Stomach (tissue), 9 donors: ENCODE measurements around the gene SNTA1. TPM values are rescaled to one million over a fixed set of nuclear protein-coding genes. Genes with fewer than 3 reads are reported as not detected.
"Not testable (repeated sequence)": the region's sequence is repeated elsewhere in the genome, so short reads cannot be mapped to it uniquely, and the experiment has no call there.

Experiments used
- DNase-seq, 2 donors: peaks; one replicate each; pipeline versions ENCODE4 v3.0.0 to v3.0.0-alpha.2; 2013 to 2019
- H3K27ac ChIP-seq, 5 donors: fragments of 200-600 bp in 4 of 5; sonication (generic) in 4 of 5; one replicate each; pipeline ENCODE4 v1.5.1; 2013 to 2019; ENCODE audit warnings: mild to moderate bottlenecking in 1 of 5, moderate library complexity in 1 of 5
- H3K27me3 ChIP-seq, 3 donors: fragments of 200-600 bp; sonication (generic); one replicate each; pipeline ENCODE4 v1.5.1; 2017 to 2019; ENCODE audit warnings: mixed run types in 1 of 3
- H3K36me3 ChIP-seq, 4 donors: fragments of 200-600 bp; sonication (generic); 1 replicate in 3 of 4; 2 replicates in 1 of 4; pipeline ENCODE4 v1.5.1; 2016 to 2019
- H3K4me1 ChIP-seq, 4 donors: fragments of 200-600 bp; sonication (generic); one replicate each; pipeline ENCODE4 v1.5.1; 2016 to 2019
- H3K4me3 ChIP-seq, 4 donors: fragments of 200-600 bp; sonication (generic) in 3 of 4; one replicate each; pipeline ENCODE4 v1.5.1; 2016 to 2019; ENCODE audit warnings: mild to moderate bottlenecking in 1 of 4
- H3K9me3 ChIP-seq, 4 donors: fragments of 200-600 bp; sonication (generic); one replicate each; pipeline ENCODE4 v1.5.1; 2016 to 2019
- EP300 ChIP-seq: sonication (generic); formaldehyde crosslinking; IDR thresholded peaks from one replicate; pipeline ENCODE4 v1.6.1; 2017; ENCODE audit warnings: antibody characterized with exemption
- POLR2A ChIP-seq, 4 donors: fragments of 450-650 bp; IDR thresholded peaks; one replicate each; pipeline ENCODE4 v1.6.1; 2016; ENCODE audit warnings: antibody characterized with exemption in 4 of 4, control low read depth in 2 of 4, mild to moderate bottlenecking in 1 of 4, moderate library complexity in 1 of 4
- POLR2AphosphoS5 ChIP-seq, 3 donors: sonication (generic); formaldehyde crosslinking; IDR thresholded peaks; one replicate each; pipeline ENCODE4 v1.6.1; 2016; ENCODE audit warnings: antibody characterized with exemption in 3 of 3
- WGBS, 5 donors: extraction: QIAGEN DNeasy Blood & Tissue Kit in 3 of 5; methylation state at CpG; one replicate each; pipeline versions ENCODE4 v1.1.5 to v1.1.7; 2013 to 2018; 5-methylcytosine and 5-hydroxymethylcytosine counted together
- intact Hi-C: fragments of 100-400 bp; cut with DNase I; formaldehyde crosslinking; loops from one replicate; pipeline ENCODE4 v1.15.1; 2023; ENCODE audit warnings: low total_unique reads
- polyA plus RNA-seq, 3 donors: library from polyadenylated mRNA; stranded (reverse); fragments of 200-250 nt; gene quantifications; one replicate each; pipeline ENCODE4 v1.2.3, GENCODE V29; 2013
- total RNA-seq, 5 donors: library from RNA; depleted of rRNA; stranded (reverse); fragments of >200 nt; gene quantifications; one replicate each; pipeline versions ENCODE4 v1.1.0 to v1.2.3, GENCODE V29; 2014 to 2016
- TF ChIP-seq, protein P1 (sequence below), 7 experiments: fragments of 450-650 bp in 4 of 7; fragments of 200-600 bp in 3 of 7; sonication (generic) in 3 of 7; IDR thresholded peaks; one replicate each; pipeline ENCODE4 v1.5.1; 2016 to 2019; ENCODE audit warnings: antibody characterized with exemption in 7 of 7, control low read depth in 2 of 7, mild to moderate bottlenecking in 1 of 7
- donor health status: healthy with polysubstance abuse.
- donor health status: Bipolar disorder and iron deficiency.
- donor health status: healthy.

The SNTA1 gene
- total and polyA plus RNA-seq, 8 donors: 8.8 to 40.8 (median 22.6) TPM

DNA sequence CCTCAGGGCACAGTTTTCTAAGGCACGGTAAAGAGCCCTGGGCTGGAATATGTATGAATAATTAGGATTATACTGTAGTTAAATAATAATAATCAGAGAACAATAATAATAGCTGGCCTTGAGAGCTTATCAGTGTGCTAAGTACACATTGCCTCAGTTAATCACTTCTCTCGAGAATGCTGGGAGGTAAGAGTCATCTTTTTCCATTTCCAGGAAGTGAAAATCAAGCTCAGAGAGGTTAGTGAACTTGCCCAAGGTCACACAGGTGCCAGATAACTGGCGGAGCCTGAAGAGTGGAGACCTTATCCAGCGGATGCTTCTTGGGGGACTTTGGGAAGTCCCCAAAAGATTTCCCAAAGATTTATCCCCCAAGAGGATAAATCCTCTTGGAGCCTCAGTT, 26.9 kb upstream of the SNTA1 start:
- no peak overlapping the region for H3K4me3 ChIP-seq
- no peak for TF ChIP-seq POLR2A (IDR thresholded peaks at IDR 0.05)
- no peak for TF ChIP-seq EP300
- TF ChIP-seq, protein P1, sequence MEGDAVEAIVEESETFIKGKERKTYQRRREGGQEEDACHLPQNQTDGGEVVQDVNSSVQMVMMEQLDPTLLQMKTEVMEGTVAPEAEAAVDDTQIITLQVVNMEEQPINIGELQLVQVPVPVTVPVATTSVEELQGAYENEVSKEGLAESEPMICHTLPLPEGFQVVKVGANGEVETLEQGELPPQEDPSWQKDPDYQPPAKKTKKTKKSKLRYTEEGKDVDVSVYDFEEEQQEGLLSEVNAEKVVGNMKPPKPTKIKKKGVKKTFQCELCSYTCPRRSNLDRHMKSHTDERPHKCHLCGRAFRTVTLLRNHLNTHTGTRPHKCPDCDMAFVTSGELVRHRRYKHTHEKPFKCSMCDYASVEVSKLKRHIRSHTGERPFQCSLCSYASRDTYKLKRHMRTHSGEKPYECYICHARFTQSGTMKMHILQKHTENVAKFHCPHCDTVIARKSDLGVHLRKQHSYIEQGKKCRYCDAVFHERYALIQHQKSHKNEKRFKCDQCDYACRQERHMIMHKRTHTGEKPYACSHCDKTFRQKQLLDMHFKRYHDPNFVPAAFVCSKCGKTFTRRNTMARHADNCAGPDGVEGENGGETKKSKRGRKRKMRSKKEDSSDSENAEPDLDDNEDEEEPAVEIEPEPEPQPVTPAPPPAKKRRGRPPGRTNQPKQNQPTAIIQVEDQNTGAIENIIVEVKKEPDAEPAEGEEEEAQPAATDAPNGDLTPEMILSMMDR (IDR thresholded peaks at IDR 0.05): no peak
- TF ChIP-seq POLR2AphosphoS5 (IDR thresholded peaks at IDR 0.05): no peak
- H3K4me1 ChIP-seq: peaks cover 0 to under 1% (median 0%) of the 10 kb centered on the region in 4 donors
- no peak for DNase-seq
- no peaks in the 10 kb centered on the region for H3K9me3 ChIP-seq
- peaks cover 0 to 1% (median 0%) of the 10 kb centered on the region in 3 donors for H3K27me3 ChIP-seq
- intact Hi-C loops: no loop called here
- WGBS, 5 donors: 28 to 48% (median 46%) methylated on average over 4 of the region's 4 CpGs
- no peak overlapping the region for H3K27ac ChIP-seq
- H3K36me3 ChIP-seq: no peaks in the 10 kb centered on the region

DNA sequence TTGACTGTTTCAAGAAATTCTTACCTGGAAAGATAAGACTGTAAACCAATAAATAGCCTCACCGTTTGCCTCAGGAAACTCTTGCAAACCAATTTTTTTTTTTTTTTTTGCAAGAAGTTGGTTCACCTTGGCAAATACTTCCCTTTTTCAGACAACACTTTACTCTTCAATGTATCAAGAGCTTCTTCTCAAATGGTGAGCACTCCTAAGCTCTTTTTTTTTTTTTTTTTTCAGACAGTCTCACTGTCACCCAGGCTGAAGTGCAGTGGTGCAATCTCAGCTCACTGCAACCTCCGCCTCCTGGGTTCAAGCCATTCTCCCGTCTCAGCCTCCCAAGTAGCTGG, 22.7 kb upstream of the SNTA1 start:
- H3K4me3 ChIP-seq: no peak overlapping the region
- TF ChIP-seq POLR2AphosphoS5 (IDR thresholded peaks at IDR 0.05): no peak
- no peak for TF ChIP-seq EP300
- TF ChIP-seq POLR2A (IDR thresholded peaks at IDR 0.05): no peak
- TF ChIP-seq, protein P1 (IDR thresholded peaks at IDR 0.05): no peak
- no peak overlapping the region for H3K27ac ChIP-seq
- WGBS, 5 donors: 77 to 92% (median 79%) methylated on average over 3 of the region's 3 CpGs
- no peak for DNase-seq
- no peaks in the 10 kb centered on the region for H3K9me3 ChIP-seq
- no peaks in the 10 kb centered on the region for H3K27me3 ChIP-seq
- intact Hi-C loops: no loop called here
- H3K36me3 ChIP-seq: no peaks in the 10 kb centered on the region
- H3K4me1 ChIP-seq: no peaks in the 10 kb centered on the region

DNA sequence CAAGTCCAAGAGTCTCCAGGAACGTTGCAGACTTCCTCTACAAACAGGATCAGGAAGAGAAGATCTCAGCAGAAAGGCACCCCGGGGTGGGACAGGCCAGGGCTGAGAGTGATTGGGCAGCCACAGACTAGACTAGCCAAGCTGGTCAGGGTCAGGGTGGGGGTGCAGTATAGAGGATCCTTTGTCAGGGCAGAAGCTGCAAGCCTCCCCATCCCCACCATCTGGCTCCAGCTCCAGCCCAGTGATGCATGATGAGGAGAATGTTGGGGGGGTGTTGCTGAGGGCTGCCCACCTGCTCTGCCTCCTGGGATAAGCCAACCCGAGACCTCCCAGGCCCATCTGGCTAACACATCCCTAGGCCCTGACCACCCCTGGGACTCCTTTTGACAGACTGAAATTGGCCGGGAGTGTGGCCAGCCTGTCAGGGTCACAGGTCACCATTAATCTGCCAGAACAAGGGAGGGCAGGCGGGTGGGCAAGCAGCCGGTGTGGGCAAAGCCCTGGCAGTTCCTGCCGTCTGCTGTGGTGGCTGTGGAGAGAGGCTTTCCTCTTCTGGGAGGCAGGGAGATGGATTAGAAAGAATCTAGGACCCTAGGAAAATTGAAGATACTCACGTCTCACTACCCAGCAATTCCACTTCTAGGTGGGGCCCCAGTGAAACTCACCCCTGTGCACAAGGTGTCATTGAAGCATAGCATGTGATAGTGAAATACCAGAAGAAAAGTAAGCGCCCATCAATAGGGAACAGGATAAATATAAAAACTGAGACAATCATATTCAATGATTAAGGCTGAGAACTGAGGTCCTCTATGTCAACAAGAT, 22.1 kb upstream of the SNTA1 start:
- Histone ChIP-seq H3K27me3 (no peaks in the 10 kb centered on the region), H3K4me1 (no peaks in the 10 kb centered on the region), H3K27ac (no peak overlapping the region), H3K9me3 (no peaks in the 10 kb centered on the region), H3K4me3 (no peak overlapping the region), H3K36me3 (no peaks in the 10 kb centered on the region)
- peak in 1 of 2 donors; percentile 62 for DNase-seq
- intact Hi-C loops: no loop called here
- WGBS, 5 donors: 55 to 67% (median 62%) methylated on average over 8 to 9 of the region's 9 CpGs
- TF ChIP-seq POLR2A (IDR thresholded peaks at IDR 0.05): no peak
- no peak for TF ChIP-seq EP300
- TF ChIP-seq, protein P1 (IDR thresholded peaks at IDR 0.05): no peak
- no peak for TF ChIP-seq POLR2AphosphoS5 (IDR thresholded peaks at IDR 0.05)

DNA sequence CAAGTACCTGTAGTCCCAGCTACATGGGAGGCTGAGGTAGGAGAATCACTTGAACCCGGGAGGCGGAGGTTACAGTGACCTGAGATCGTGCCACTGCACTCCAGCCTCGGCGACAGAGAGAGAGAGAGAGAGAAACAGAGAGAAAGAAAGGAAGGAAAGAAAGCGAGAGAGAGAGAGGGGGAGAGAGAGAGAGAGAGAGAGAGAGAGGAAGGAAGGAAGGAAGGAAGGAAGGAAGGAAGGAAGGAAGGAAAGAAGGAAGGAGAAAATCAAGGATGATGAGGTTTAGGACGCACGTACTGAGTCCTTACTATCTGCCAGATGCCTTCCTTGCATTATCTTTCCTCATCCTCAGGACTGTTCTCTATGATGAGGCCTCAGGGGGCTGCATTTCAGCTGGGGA, 21.2 kb upstream of the SNTA1 start:
- intact Hi-C loops, H3K36me3 ChIP-seq: not testable (repeated sequence)
- 85 to 94% (median 88%) methylated on average over 8 of the region's 8 CpGs for WGBS, 5 donors

More for the DNA sequence above, 21.2 kb upstream of the SNTA1 start:
- DNase-seq, H3K4me1 ChIP-seq, H3K27ac ChIP-seq, H3K4me3 ChIP-seq, H3K27me3 ChIP-seq, H3K9me3 ChIP-seq: not testable (repeated sequence)
